OCI-LY3 (cell line): ENCODE data around the gene DISP1.

ENCODE experiments used
- H2AFZ ChIP-seq: fragments of 200-600, 300-600 bp; shearing (Covaris generic); 2 replicates; pipeline ENCODE4 v1.6.0; 2014; ENCODE audit warnings: antibody characterized with exemption, low read depth, low read length
- H3K27ac ChIP-seq: fragments of 200-600, 300-600 bp; sonication (generic); 2 replicates; pipeline ENCODE4 v1.5.1; 2014; ENCODE audit warnings: mild to moderate bottlenecking, low read length, moderate library complexity, mixed read lengths
- H3K27me3 ChIP-seq: fragments of 200-600, 300-600 bp; sonication (generic); 2 replicates; pipeline ENCODE4 v1.6.1; 2014; ENCODE audit warnings: low read depth, low read length, mixed read lengths
- H3K36me3 ChIP-seq: fragments of 200-600, 300-600 bp; sonication (generic); replicated peaks from 2 replicates; pipeline ENCODE3; 2014; ENCODE audit warnings: low read depth, low read length, mixed read lengths
- H3K4me1 ChIP-seq: fragments of 300-600, 200-600 bp; sonication (generic); 2 replicates; pipeline ENCODE4 v1.6.1; 2014; ENCODE audit warnings: low read length, mixed read lengths
- H3K4me2 ChIP-seq: fragments of 200-600, 300-600 bp; sonication (generic); 2 replicates; pipeline ENCODE4 v1.6.1; 2014; ENCODE audit warnings: low read length, mixed read lengths
- H3K4me3 ChIP-seq: fragments of 300-600, 200-600 bp; sonication (generic); 2 replicates; pipeline ENCODE4 v1.5.1; 2014; ENCODE audit warnings: antibody characterized with exemption, mild to moderate bottlenecking, low read length, moderate library complexity
- H3K79me2 ChIP-seq: fragments of 300-600, 200-600 bp; shearing (Covaris generic); 2 replicates; pipeline ENCODE4 v1.6.1; 2014; ENCODE audit warnings: mild to moderate bottlenecking, low read length, mixed read lengths
- H3K9ac ChIP-seq: fragments of 300-600, 200-600 bp; shearing (Covaris generic); 2 replicates; pipeline ENCODE4 v1.6.0; 2014; ENCODE audit warnings: mild to moderate bottlenecking, low read length, moderate library complexity
- H3K9me3 ChIP-seq: fragments of 200-600, 300-600 bp; shearing (Covaris generic); 2 replicates; pipeline ENCODE4 v1.6.1; 2014; ENCODE audit warnings: low read length, mixed read lengths; ENCODE audit not compliant: insufficient read depth
- H4K20me1 ChIP-seq: fragments of 200-600, 300-600 bp; sonication (generic); 2 replicates; pipeline ENCODE4 v1.6.1; 2016; ENCODE audit warnings: low read length, mixed read lengths; ENCODE audit not compliant: insufficient read depth
- EZH2phosphoT487 ChIP-seq: fragments of 200-600 bp; shearing (Covaris generic); IDR thresholded peaks from 2 replicates; pipeline ENCODE4 v1.6.1; 2018; ENCODE audit warnings: antibody characterized with exemption, mixed run types, low read depth
- TF ChIP-seq, protein P1 (sequence below): fragments of 200-600, 300-600 bp; sonication (generic); IDR thresholded peaks from 2 replicates; pipeline ENCODE4 v1.5.1; 2014; ENCODE audit warnings: antibody characterized with exemption, low read length, low read depth

The DISP1 gene

GRCh38 chr1:222788402-222789156, 26.3 kb upstream of the DISP1 start:
- H3K4me2 ChIP-seq: no peak overlapping the region
- H3K27me3 ChIP-seq: peaks cover 35% of the 10 kb centered on the region
- H3K9me3 ChIP-seq: 0 out of 2 replicates have a peak, but pooled peaks cover 3% of the 10 kb centered on the region
- no peaks in the 10 kb centered on the region for H4K20me1 ChIP-seq
- H3K4me1 ChIP-seq: no peaks in the 10 kb centered on the region
- no peaks in the 10 kb centered on the region for H3K79me2 ChIP-seq
- TF ChIP-seq, protein P1, sequence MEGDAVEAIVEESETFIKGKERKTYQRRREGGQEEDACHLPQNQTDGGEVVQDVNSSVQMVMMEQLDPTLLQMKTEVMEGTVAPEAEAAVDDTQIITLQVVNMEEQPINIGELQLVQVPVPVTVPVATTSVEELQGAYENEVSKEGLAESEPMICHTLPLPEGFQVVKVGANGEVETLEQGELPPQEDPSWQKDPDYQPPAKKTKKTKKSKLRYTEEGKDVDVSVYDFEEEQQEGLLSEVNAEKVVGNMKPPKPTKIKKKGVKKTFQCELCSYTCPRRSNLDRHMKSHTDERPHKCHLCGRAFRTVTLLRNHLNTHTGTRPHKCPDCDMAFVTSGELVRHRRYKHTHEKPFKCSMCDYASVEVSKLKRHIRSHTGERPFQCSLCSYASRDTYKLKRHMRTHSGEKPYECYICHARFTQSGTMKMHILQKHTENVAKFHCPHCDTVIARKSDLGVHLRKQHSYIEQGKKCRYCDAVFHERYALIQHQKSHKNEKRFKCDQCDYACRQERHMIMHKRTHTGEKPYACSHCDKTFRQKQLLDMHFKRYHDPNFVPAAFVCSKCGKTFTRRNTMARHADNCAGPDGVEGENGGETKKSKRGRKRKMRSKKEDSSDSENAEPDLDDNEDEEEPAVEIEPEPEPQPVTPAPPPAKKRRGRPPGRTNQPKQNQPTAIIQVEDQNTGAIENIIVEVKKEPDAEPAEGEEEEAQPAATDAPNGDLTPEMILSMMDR: no peak
- no peak for TF ChIP-seq EZH2phosphoT487
- H3K4me3 ChIP-seq: no peak overlapping the region
- no peak overlapping the region for H3K9ac ChIP-seq
- H2AFZ ChIP-seq: no peak overlapping the region
- H3K27ac ChIP-seq: no peak overlapping the region
- no peaks in the 10 kb centered on the region for H3K36me3 ChIP-seq

DNA sequence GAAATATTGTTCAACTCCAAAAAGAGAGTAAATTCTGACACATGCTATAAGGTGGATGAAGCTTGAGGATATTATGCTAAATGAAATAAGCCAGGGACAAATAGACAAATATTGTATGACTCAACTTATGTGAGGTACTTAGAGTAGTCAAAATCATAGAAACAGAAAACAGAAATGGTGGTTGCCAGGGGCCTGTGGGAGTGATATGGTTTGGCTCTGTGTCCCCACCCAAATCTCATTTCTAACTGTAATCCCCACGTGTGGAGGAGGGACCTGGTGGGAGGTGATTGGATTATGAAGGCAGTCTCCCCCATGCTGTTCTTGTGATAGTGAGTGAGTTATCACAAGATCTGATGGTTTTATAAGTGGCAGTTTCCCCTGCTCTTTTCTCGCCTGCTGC, 24.7 kb upstream of the DISP1 start:
- H3K79me2 ChIP-seq: no peaks in the 10 kb centered on the region
- no peak overlapping the region for H3K4me2 ChIP-seq
- H3K9me3 ChIP-seq: 0 out of 2 replicates have a peak, but pooled peaks cover 3% of the 10 kb centered on the region
- H3K27me3 ChIP-seq: peaks cover 24% of the 10 kb centered on the region
- no peak overlapping the region for H2AFZ ChIP-seq
- no peak overlapping the region for H3K27ac ChIP-seq
- no peaks in the 10 kb centered on the region for H3K4me1 ChIP-seq
- H3K4me3 ChIP-seq: no peak overlapping the region
- TF ChIP-seq EZH2phosphoT487: no peak
- TF ChIP-seq, protein P1: no peak
- H4K20me1 ChIP-seq: no peaks in the 10 kb centered on the region
- no peaks in the 10 kb centered on the region for H3K36me3 ChIP-seq
- no peak overlapping the region for H3K9ac ChIP-seq

DNA sequence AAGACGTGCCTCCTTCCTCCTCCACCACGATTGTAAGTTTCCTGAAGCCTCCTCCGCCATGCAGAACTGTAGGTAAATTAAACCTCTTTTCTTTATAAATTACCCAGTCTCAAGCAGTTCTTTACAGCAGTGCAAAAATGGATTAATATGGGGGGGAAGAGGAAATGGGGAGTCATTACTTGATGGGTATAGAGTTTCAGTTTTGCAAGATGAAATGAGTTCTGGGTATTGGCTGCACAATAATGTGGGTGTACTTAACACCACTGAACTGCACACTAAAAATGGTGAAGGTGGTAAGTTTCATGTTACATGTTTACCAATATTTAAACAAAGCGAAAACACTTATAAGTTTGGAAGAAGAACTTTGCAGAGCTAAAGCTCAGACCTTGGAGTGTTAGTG, 24.3 kb upstream of the DISP1 start:
- Histone ChIP-seq H3K36me3 (no peaks in the 10 kb centered on the region), H3K79me2 (no peaks in the 10 kb centered on the region), H3K27ac (no peak overlapping the region), H3K4me2 (no peak overlapping the region), H3K4me3 (no peak overlapping the region), H3K9me3 (0 out of 2 replicates have a peak, but pooled peaks cover 3% of the 10 kb centered on the region), H2AFZ (no peak overlapping the region), H3K27me3 (peaks cover 20% of the 10 kb centered on the region), H3K4me1 (no peaks in the 10 kb centered on the region), H4K20me1 (no peaks in the 10 kb centered on the region), H3K9ac (no peak overlapping the region)
- no peak for TF ChIP-seq EZH2phosphoT487
- TF ChIP-seq, protein P1: no peak

DNA sequence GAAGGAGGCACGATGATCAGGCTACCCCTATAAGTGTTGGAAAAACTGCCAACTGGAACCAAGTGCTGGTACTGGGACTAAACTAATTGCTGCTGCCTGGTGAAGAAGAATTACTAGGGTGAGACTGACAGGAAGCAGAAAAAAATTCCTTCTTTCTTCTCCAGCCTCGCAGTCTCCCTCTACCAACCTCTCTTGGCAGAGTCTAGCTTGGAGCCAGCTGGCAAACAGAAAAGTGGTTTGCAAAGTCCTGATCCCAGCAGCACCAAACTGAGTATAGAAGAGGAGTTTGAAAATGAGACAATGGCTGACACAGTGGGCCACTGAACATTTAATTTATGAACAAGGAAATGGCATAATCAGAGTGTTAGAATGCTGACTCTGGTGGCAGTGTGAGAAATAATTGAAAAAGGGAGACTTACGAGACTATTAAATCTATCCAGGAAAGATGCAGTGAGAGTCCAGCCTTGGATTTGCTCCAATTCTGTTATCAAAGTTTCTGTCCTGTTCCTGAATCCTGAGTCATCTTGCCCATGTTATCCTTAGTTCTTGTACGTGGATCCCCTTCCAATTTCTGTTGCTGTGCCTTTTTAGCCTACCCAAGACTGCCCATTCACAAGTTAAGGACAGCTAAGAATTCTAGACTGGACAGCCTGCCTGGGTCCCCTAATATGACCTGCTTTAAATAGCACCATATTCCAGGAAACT, 23.7 kb upstream of the DISP1 start:
- Histone ChIP-seq H3K4me3 (no peak overlapping the region), H3K4me1 (no peaks in the 10 kb centered on the region), H3K9me3 (0 out of 2 replicates have a peak, but pooled peaks cover 3% of the 10 kb centered on the region), H3K4me2 (no peak overlapping the region), H3K36me3 (no peaks in the 10 kb centered on the region), H4K20me1 (no peaks in the 10 kb centered on the region), H3K79me2 (no peaks in the 10 kb centered on the region), H3K27me3 (peaks cover 17% of the 10 kb centered on the region; the same call in 1 of the 2 replicates), H3K9ac (no peak overlapping the region), H2AFZ (no peak overlapping the region), H3K27ac (no peak overlapping the region)
- TF ChIP-seq EZH2phosphoT487: no peak
- TF ChIP-seq, protein P1: no peak
